Measurements from ENCODE around the gene NOX5.

Gene NOX5

DNA sequence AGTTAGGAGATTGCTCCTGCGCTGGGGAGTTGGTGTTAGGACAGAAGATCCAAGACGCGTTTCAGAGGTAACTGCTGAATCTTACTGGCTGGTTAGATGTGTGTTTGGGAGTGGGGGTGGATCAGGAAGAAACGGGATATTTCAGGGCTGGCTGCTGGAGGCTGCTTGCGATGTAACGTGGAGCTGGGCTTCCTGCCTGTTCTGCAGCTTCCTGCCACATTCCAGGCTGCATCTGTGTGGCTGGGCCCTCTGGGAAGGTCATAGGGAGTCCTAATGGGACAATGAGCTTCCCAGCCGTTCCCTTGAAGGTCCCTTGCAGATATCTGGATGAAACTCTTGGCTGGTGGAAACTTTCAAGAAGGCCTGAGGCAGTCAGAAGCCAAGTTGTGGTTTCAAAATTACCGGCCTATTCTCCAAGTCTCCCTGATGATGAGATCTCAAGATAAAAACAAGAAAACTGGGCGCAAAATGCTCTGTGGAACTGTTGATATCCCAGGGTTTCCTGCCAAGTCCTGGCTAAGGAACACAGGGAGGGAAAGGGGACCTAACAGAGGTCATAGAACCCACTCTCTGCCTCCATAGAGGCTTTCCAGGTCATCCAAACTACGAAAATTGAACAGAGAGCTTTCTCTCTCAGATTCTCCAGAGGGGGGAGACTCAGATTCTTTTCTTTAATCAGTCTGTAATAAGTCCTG, 67.0 kb downstream of the NOX5 start:
- no peak for TF ChIP-seq HDGF (IDR thresholded peaks at IDR 0.05; ENCODE audit: borderline replicate concordance)
- no peak for TF ChIP-seq CTBP1 (IDR thresholded peaks at IDR 0.05; ENCODE audit: borderline replicate concordance)
- no peak for TF ChIP-seq ELF4 (IDR thresholded peaks at IDR 0.05)
- TF ChIP-seq LEF1 (IDR thresholded peaks at IDR 0.05; ENCODE audit: borderline replicate concordance) = no peak
- no peak for TF ChIP-seq FOXM1 (IDR thresholded peaks at IDR 0.05; ENCODE audit: borderline replicate concordance)
- TF ChIP-seq L3MBTL2 (conservative IDR thresholded peaks at IDR 0.05) = no peak
- no peak for TF ChIP-seq TARDBP (IDR thresholded peaks at IDR 0.05)
- POLR2A ChIA-PET = interaction anchor here (1.5 to 1.8 kb wide), 2 partner anchors 79 to 381 kb away, joined by 3 to 5 read pairs; partner anchors contain the start of gene GLCE
- no peak for DNase-seq (ENCODE audit: extremely low spot score)
- CTCF ChIA-PET = no interaction called here

GRCh38 chr15:69082021-69082502, 67.6 kb downstream of the NOX5 start:
- DNase-seq (ENCODE audit: extremely low spot score) = no peak
- ChIA-PET POLR2A (interaction anchor here (1.5 to 1.8 kb wide), 2 partner anchors 78 to 381 kb away, joined by 3 to 5 read pairs; partner anchors contain the start of gene GLCE), CTCF (no interaction called here)
- no peak for TF ChIP-seq FOXA1 (IDR thresholded peaks at IDR 0.05)

DNA sequence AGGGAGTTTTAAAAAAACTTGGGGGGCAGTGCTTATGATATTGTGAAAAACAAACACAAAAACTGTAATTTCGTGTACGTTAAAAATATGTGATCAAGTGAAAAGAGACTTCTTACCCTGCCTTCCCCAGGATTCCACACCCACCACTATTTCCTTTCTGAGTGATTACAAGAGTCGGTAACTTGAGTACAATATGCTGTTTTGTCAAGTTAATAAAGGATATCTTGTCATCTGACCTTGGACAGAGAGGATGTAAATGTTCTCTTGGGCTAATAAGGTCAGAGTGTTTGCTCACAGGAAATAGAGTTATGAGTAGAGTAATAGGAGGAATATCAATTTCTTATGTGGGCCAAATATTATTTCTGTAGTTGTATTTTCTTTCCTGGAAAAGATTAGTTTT, 68.1 kb downstream of the NOX5 start:
- TF ChIP-seq HDGF (IDR thresholded peaks at IDR 0.05; ENCODE audit: borderline replicate concordance) (no peak), FOXA1 (IDR thresholded peaks at IDR 0.05) (no peak), FOXK2 (IDR thresholded peaks at IDR 0.05) (no peak), ARNT (IDR thresholded peaks at IDR 0.05) (no peak), FOXM1 (IDR thresholded peaks at IDR 0.05; ENCODE audit: borderline replicate concordance) (no peak), SP1 (IDR thresholded peaks at IDR 0.05) (no peak), NFRKB (IDR thresholded peaks at IDR 0.05) (no peak), BHLHE40 (IDR thresholded peaks at IDR 0.05; ENCODE audit: borderline replicate concordance) (no peak), SUZ12 (IDR thresholded peaks at IDR 0.05) (no peak), ELF4 (IDR thresholded peaks at IDR 0.05) (no peak), ZNF384 (IDR thresholded peaks at IDR 0.05) (no peak), L3MBTL2 (conservative IDR thresholded peaks at IDR 0.05) (no peak), TARDBP (IDR thresholded peaks at IDR 0.05) (no peak), CTBP1 (IDR thresholded peaks at IDR 0.05; ENCODE audit: borderline replicate concordance) (no peak), LEF1 (IDR thresholded peaks at IDR 0.05; ENCODE audit: borderline replicate concordance) (no peak)
- TF ChIP-seq, protein P1, sequence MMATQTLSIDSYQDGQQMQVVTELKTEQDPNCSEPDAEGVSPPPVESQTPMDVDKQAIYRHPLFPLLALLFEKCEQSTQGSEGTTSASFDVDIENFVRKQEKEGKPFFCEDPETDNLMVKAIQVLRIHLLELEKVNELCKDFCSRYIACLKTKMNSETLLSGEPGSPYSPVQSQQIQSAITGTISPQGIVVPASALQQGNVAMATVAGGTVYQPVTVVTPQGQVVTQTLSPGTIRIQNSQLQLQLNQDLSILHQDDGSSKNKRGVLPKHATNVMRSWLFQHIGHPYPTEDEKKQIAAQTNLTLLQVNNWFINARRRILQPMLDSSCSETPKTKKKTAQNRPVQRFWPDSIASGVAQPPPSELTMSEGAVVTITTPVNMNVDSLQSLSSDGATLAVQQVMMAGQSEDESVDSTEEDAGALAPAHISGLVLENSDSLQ (IDR thresholded peaks at IDR 0.05) = no peak
- ChIA-PET CTCF (interaction anchor here (0.5 kb wide), 1 partner anchor 129 kb away, joined by 6 read pairs; no protein-coding TSS in a partner anchor), POLR2A (interaction anchor here (1.8 kb wide), 1 partner anchor 78 kb away, joined by 5 read pairs; the partner anchor contains the start of gene GLCE)
- no peak for DNase-seq (ENCODE audit: extremely low spot score)

DNA sequence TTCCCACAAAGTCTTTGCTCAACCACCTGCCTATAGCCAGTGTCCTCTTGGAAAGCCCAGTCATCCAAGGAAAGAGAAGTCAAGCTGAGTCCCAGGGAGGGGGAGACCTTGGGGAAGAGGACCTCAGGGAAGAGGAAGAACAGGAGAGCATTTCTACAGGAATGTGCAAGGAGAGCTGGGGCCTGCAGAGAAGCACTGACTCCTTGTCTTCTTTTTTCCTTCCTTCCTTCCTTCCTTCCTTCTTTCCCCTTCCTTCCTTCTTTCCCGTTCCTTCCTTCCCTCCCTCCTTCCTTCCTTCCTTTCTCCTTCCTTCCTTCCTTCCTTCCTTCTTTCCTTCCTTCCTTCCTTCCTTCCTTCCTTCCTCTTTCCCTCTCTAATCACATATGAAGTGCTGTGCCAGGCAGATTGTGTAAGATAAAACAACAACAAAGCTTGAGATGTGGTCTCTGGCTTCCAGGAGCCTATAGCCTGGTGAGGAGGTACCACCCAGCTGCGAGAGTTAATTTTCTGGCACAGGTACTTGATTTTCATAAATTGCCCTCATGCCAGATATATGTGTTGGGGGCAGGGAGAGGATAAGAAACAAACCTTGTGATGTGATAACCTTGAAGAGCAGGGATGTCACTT, 70.0 kb downstream of the NOX5 start:
- CTCF ChIA-PET = interaction anchor here (0.9 kb wide), 1 partner anchor 9 kb away, joined by 7 read pairs; no protein-coding TSS in a partner anchor
- DNase-seq (ENCODE audit: extremely low spot score) = no peak
- no peak for TF ChIP-seq LEF1 (IDR thresholded peaks at IDR 0.05; ENCODE audit: borderline replicate concordance)
- TF ChIP-seq, protein P1 (IDR thresholded peaks at IDR 0.05) = no peak
- POLR2A ChIA-PET = no interaction called here

- ChIA-PET POLR2A (interaction anchor here (1.0 kb wide), 1 partner anchor 368 kb away, joined by 4 read pairs; the partner anchor contains the start of gene RPLP1), CTCF (interaction anchor here (0.9 to 1.0 kb wide), 3 partner anchors 10 to 26 kb away, joined by 3 to 7 read pairs (median 4); no protein-coding TSS in a partner anchor)
- no peak for DNase-seq (ENCODE audit: extremely low spot score)
- TF ChIP-seq, protein P1 (IDR thresholded peaks at IDR 0.05) = no peak
- TF ChIP-seq HDGF (IDR thresholded peaks at IDR 0.05; ENCODE audit: borderline replicate concordance) (no peak), CTBP1 (IDR thresholded peaks at IDR 0.05; ENCODE audit: borderline replicate concordance) (no peak), ARNT (IDR thresholded peaks at IDR 0.05) (no peak), FOXK2 (IDR thresholded peaks at IDR 0.05) (no peak), NFRKB (IDR thresholded peaks at IDR 0.05) (no peak), FOXM1 (IDR thresholded peaks at IDR 0.05; ENCODE audit: borderline replicate concordance) (no peak), TARDBP (IDR thresholded peaks at IDR 0.05) (no peak), FOXA1 (IDR thresholded peaks at IDR 0.05) (no peak), BHLHE40 (IDR thresholded peaks at IDR 0.05; ENCODE audit: borderline replicate concordance) (no peak), LEF1 (IDR thresholded peaks at IDR 0.05; ENCODE audit: borderline replicate concordance) (no peak), SUZ12 (IDR thresholded peaks at IDR 0.05) (no peak), SP1 (IDR thresholded peaks at IDR 0.05) (no peak)
Observed at GRCh38 chr15:69085325-69086081, 71.0 kb downstream of the NOX5 start.

Measured in HEK293T (cell line).